HG02852 (cell line): ENCODE data around the gene ARID5A.

Experiments
- ATAC-seq: cut with Tn5 transposase; IDR thresholded peaks from one replicate; pipeline ENCODE4 v1.9.1; 2021; ENCODE audit warnings: mild to moderate bottlenecking, moderate library complexity; ENCODE audit not compliant: unreplicated experiment

ARID5A gene

GRCh38 chr2:96594691-96595152 is 58.2 kb downstream of the ARID5A start:
- no peak for ATAC-seq

GRCh38 chr2:96596596-96596995 is 60.0 kb downstream of the ARID5A start:
- ATAC-seq = no peak

- ATAC-seq = no peak
Observed at GRCh38 chr2:96599941-96600340, 63.4 kb downstream of the ARID5A start.

- ATAC-seq = no peak
Observed at GRCh38 chr2:96601382-96602292, 65.1 kb downstream of the ARID5A start.
